Measurements from ENCODE around the gene CXCL3.
"Not testable (repeated sequence)": the region's sequence is repeated elsewhere in the genome, so short reads cannot be mapped to it uniquely, and the experiment has no call there.

CXCL3 gene

DNA sequence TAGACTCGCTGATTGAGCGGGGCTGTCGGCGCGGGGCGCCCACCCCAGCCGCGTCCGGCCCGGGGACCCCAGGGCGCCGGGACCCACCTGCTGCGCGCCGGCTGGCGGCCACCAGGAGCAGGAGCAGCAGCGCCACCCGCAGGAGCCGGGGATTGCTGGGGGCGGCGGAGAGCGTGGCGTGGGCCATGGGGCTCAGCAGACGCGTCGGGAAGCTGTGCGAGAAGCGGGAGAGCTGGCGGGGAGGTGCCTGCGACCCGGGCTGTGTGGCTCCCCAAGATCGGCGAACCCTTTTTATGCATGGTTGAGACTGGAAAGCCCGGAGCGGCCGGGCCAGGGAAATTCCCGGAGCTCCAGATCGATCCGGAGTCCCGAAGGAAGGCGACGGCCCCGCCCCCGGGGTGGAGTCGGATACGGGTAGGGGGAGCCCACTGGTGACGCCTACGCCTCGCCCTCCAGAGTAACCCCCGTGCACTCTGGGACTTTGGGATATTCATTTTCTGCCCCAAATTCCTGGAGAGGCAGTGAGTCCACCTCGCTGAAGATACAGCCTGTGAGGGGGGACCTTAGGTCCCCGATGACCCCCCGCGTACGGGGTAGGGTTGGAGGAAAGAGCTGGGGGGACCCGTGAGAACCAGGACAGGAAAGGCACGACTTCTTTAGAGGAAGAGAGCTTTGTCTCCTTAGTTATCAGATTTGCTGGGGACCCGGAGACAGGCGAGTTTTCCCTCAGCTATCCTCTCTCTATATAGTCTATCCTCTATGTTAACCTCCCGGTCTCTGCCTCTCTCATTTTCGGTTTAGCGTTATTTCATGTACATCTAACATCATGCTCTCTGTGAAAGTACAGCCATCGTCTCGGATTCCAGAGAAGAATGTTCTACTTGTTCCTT is at the start of gene CXCL3:
CXCL3 (minus strand) TSS at position 265 of the 890 bp plus-strand sequence; CDS start at position 187, 78 bp downstream.
- Histone ChIP-seq H3K9ac (ENCODE audit: low read depth in 1 of 2, low read length in 2 of 2) (peak within 1 kb of the TSS; percentile 65 to 69), H3K27ac (ENCODE audit: low read depth, low read length) (peak within 1 kb of the TSS; percentile 54), H3K4me1 (ENCODE audit: control insufficient read depth in 1 of 2, insufficient read depth in 2 of 2, low read length in 2 of 2) (peaks cover 3 to 20% of the 10 kb centered on the region in 2 donors), H3K9me3 (ENCODE audit: control insufficient read depth in 1 of 2, low read length in 2 of 2) (no peaks in the 10 kb centered on the region), H3K36me3 (ENCODE audit: control insufficient read depth in 1 of 2, insufficient read depth in 2 of 2, low read length in 2 of 2) (no peaks in the 10 kb centered on the region), H3K4me3 (ENCODE audit: low read depth in 1 of 2, low read length in 2 of 2) (peak within 1 kb of the TSS; percentile 84 to 94), H3K27me3 (ENCODE audit: control insufficient read depth in 1 of 2, insufficient read depth in 2 of 2, low read length in 2 of 2) (no peaks in the 10 kb centered on the region)

DNA sequence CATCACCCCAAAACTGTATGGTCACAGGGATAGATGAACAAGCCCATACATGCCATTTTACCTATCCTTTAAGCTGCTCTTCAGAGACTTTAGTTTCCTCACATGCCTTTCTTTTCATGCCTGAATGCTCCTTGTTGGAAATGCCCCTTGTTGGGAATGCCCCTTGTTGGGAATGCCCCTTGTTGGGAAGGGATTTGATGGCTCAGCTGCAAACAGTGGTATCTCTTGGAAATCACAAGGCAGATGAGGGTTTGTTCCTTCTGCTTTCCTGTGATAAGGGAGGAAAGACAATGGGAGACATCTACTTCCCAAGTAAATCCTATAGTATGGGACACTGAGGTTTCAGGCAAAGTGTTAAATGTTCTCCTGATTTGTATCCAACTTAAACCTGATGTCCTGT is 49.0 kb upstream of the CXCL3 start:
- H3K9me3 ChIP-seq (ENCODE audit: control insufficient read depth in 1 of 2, low read length in 2 of 2), result no peaks in the 10 kb centered on the region
- H3K4me3 ChIP-seq (ENCODE audit: low read depth in 1 of 2, low read length in 2 of 2), result no peak overlapping the region
- H3K4me1 ChIP-seq (ENCODE audit: control insufficient read depth in 1 of 2, insufficient read depth in 2 of 2, low read length in 2 of 2), result peaks cover 6 to 7% of the 10 kb centered on the region in 2 donors
- no peaks in the 10 kb centered on the region for H3K36me3 ChIP-seq (ENCODE audit: control insufficient read depth in 1 of 2, insufficient read depth in 2 of 2, low read length in 2 of 2)
- H3K27ac ChIP-seq (ENCODE audit: low read depth, low read length), result no peak overlapping the region
- no peaks in the 10 kb centered on the region for H3K27me3 ChIP-seq (ENCODE audit: control insufficient read depth in 1 of 2, insufficient read depth in 2 of 2, low read length in 2 of 2)
- H3K9ac ChIP-seq (ENCODE audit: low read depth in 1 of 2, low read length in 2 of 2), result no peak overlapping the region

- no peak overlapping the region for H3K4me3 ChIP-seq (ENCODE audit: low read depth in 1 of 2, low read length in 2 of 2)
- no peaks in the 10 kb centered on the region for H3K36me3 ChIP-seq (ENCODE audit: control insufficient read depth in 1 of 2, insufficient read depth in 2 of 2, low read length in 2 of 2)
- H3K4me1 ChIP-seq (ENCODE audit: control insufficient read depth in 1 of 2, insufficient read depth in 2 of 2, low read length in 2 of 2), result peaks cover 6 to 7% of the 10 kb centered on the region in 2 donors
- H3K9ac ChIP-seq (ENCODE audit: low read depth in 1 of 2, low read length in 2 of 2), result no peak overlapping the region
- H3K27ac ChIP-seq (ENCODE audit: low read depth, low read length), result no peak overlapping the region
- H3K9me3 ChIP-seq (ENCODE audit: control insufficient read depth in 1 of 2, low read length in 2 of 2), result no peaks in the 10 kb centered on the region
- H3K27me3 ChIP-seq (ENCODE audit: control insufficient read depth in 1 of 2, insufficient read depth in 2 of 2, low read length in 2 of 2), result no peaks in the 10 kb centered on the region
These were observed 47.2 kb upstream of the CXCL3 start for GRCh38 chr4:74085669-74086068.

DNA sequence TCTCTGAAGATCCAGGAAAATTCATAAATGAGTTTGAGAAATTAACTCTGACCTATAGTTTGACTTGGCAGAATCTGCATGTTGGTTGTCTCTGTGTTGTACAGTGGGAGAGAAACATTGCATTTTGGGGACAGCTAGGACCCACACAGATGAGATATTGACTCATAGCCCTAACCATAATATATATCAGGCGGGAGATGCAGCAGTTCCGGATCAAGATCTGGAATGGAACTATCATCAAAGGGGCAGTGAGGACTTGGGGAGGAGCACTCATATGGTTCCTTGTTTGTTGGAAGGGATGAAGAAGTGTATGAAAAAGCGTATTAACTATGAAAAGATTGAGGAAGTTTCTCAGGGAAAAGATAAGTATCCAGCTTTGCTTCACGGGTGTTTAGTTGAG is 46.5 kb upstream of the CXCL3 start:
- Histone ChIP-seq H3K4me1 (ENCODE audit: control insufficient read depth in 1 of 2, insufficient read depth in 2 of 2, low read length in 2 of 2) (peaks cover 6 to 7% of the 10 kb centered on the region in 2 donors), H3K4me3 (ENCODE audit: low read depth in 1 of 2, low read length in 2 of 2) (no peak overlapping the region), H3K9ac (ENCODE audit: low read depth in 1 of 2, low read length in 2 of 2) (no peak overlapping the region), H3K27ac (ENCODE audit: low read depth, low read length) (no peak overlapping the region), H3K36me3 (ENCODE audit: control insufficient read depth in 1 of 2, insufficient read depth in 2 of 2, low read length in 2 of 2) (no peaks in the 10 kb centered on the region), H3K27me3 (ENCODE audit: control insufficient read depth in 1 of 2, insufficient read depth in 2 of 2, low read length in 2 of 2) (no peaks in the 10 kb centered on the region), H3K9me3 (ENCODE audit: control insufficient read depth in 1 of 2, low read length in 2 of 2) (no peaks in the 10 kb centered on the region)

DNA sequence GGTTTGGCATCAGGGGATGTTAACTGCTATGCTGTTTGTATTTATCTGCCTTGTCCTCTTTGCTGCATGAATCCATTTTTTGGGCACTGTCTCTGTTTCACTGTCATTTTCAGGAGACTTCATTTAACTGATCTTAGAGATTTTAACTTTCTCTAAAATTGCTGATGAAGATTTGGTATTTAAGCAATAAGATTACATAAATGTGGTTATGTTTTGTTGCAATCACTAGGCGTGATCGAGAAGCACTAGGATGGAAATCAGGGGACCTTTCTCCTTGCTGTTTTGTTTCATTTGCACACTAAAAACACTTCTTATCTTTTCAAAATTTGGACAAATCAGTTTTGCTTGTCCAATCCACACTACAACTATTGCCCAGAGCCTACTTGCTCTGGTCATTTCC is 45.1 kb upstream of the CXCL3 start:
- Histone ChIP-seq H3K4me1 (ENCODE audit: control insufficient read depth in 1 of 2, insufficient read depth in 2 of 2, low read length in 2 of 2) (no peaks in the 10 kb centered on the region), H3K9me3 (ENCODE audit: control insufficient read depth in 1 of 2, low read length in 2 of 2) (no peaks in the 10 kb centered on the region), H3K27me3 (ENCODE audit: control insufficient read depth in 1 of 2, insufficient read depth in 2 of 2, low read length in 2 of 2) (no peaks in the 10 kb centered on the region), H3K36me3 (ENCODE audit: control insufficient read depth in 1 of 2, insufficient read depth in 2 of 2, low read length in 2 of 2) (no peaks in the 10 kb centered on the region), H3K27ac (ENCODE audit: low read depth, low read length) (no peak overlapping the region), H3K9ac (ENCODE audit: low read depth in 1 of 2, low read length in 2 of 2) (no peak overlapping the region), H3K4me3 (ENCODE audit: low read depth in 1 of 2, low read length in 2 of 2) (no peak overlapping the region)

GRCh38 chr4:74081035-74081434 is 42.5 kb upstream of the CXCL3 start:
- no peaks in the 10 kb centered on the region for H3K36me3 ChIP-seq (ENCODE audit: control insufficient read depth in 1 of 2, insufficient read depth in 2 of 2, low read length in 2 of 2)
- no peaks in the 10 kb centered on the region for H3K4me1 ChIP-seq (ENCODE audit: control insufficient read depth in 1 of 2, insufficient read depth in 2 of 2, low read length in 2 of 2)

GRCh38 chr4:74080351-74080750 is 41.9 kb upstream of the CXCL3 start:
- H3K9me3 ChIP-seq (ENCODE audit: control insufficient read depth in 1 of 2, low read length in 2 of 2); H3K27ac ChIP-seq (ENCODE audit: low read depth, low read length); H3K9ac ChIP-seq (ENCODE audit: low read depth in 1 of 2, low read length in 2 of 2); H3K36me3 ChIP-seq (ENCODE audit: control insufficient read depth in 1 of 2, insufficient read depth in 2 of 2, low read length in 2 of 2); H3K27me3 ChIP-seq (ENCODE audit: control insufficient read depth in 1 of 2, insufficient read depth in 2 of 2, low read length in 2 of 2); H3K4me1 ChIP-seq (ENCODE audit: control insufficient read depth in 1 of 2, insufficient read depth in 2 of 2, low read length in 2 of 2); H3K4me3 ChIP-seq (ENCODE audit: low read depth in 1 of 2, low read length in 2 of 2): not testable (repeated sequence)

More at GRCh38 chr4:74081035-74081434, 42.5 kb upstream of the CXCL3 start:
- Histone ChIP-seq H3K9me3 (ENCODE audit: control insufficient read depth in 1 of 2, low read length in 2 of 2) (no peaks in the 10 kb centered on the region), H3K4me3 (ENCODE audit: low read depth in 1 of 2, low read length in 2 of 2) (no peak overlapping the region), H3K9ac (ENCODE audit: low read depth in 1 of 2, low read length in 2 of 2) (no peak overlapping the region), H3K27ac (ENCODE audit: low read depth, low read length) (no peak overlapping the region), H3K27me3 (ENCODE audit: control insufficient read depth in 1 of 2, insufficient read depth in 2 of 2, low read length in 2 of 2) (no peaks in the 10 kb centered on the region)

GRCh38 chr4:74079024-74079423 is 40.5 kb upstream of the CXCL3 start:
- H3K27me3 ChIP-seq (ENCODE audit: control insufficient read depth in 1 of 2, insufficient read depth in 2 of 2, low read length in 2 of 2), result not testable (repeated sequence)

GRCh38 chr4:74073358-74073757 is 34.9 kb upstream of the CXCL3 start:
- Histone ChIP-seq H3K4me3 (ENCODE audit: low read depth in 1 of 2, low read length in 2 of 2) (no peak overlapping the region), H3K4me1 (ENCODE audit: control insufficient read depth in 1 of 2, insufficient read depth in 2 of 2, low read length in 2 of 2) (no peaks in the 10 kb centered on the region), H3K9me3 (ENCODE audit: control insufficient read depth in 1 of 2, low read length in 2 of 2) (peaks cover 0 to 3% of the 10 kb centered on the region in 2 donors), H3K27ac (ENCODE audit: low read depth, low read length) (no peak overlapping the region), H3K27me3 (ENCODE audit: control insufficient read depth in 1 of 2, insufficient read depth in 2 of 2, low read length in 2 of 2) (no peaks in the 10 kb centered on the region), H3K36me3 (ENCODE audit: control insufficient read depth in 1 of 2, insufficient read depth in 2 of 2, low read length in 2 of 2) (no peaks in the 10 kb centered on the region), H3K9ac (ENCODE audit: low read depth in 1 of 2, low read length in 2 of 2) (no peak overlapping the region)

More at GRCh38 chr4:74079024-74079423, 40.5 kb upstream of the CXCL3 start:
- H3K4me1 ChIP-seq (ENCODE audit: control insufficient read depth in 1 of 2, insufficient read depth in 2 of 2, low read length in 2 of 2); H3K9ac ChIP-seq (ENCODE audit: low read depth in 1 of 2, low read length in 2 of 2); H3K36me3 ChIP-seq (ENCODE audit: control insufficient read depth in 1 of 2, insufficient read depth in 2 of 2, low read length in 2 of 2); H3K27ac ChIP-seq (ENCODE audit: low read depth, low read length); H3K9me3 ChIP-seq (ENCODE audit: control insufficient read depth in 1 of 2, low read length in 2 of 2); H3K4me3 ChIP-seq (ENCODE audit: low read depth in 1 of 2, low read length in 2 of 2): not testable (repeated sequence)

GRCh38 chr4:74072739-74073138 is 34.2 kb upstream of the CXCL3 start:
- Histone ChIP-seq H3K27ac (ENCODE audit: low read depth, low read length) (no peak overlapping the region), H3K9me3 (ENCODE audit: control insufficient read depth in 1 of 2, low read length in 2 of 2) (peaks cover 0 to 3% of the 10 kb centered on the region in 2 donors), H3K4me3 (ENCODE audit: low read depth in 1 of 2, low read length in 2 of 2) (no peak overlapping the region), H3K4me1 (ENCODE audit: control insufficient read depth in 1 of 2, insufficient read depth in 2 of 2, low read length in 2 of 2) (no peaks in the 10 kb centered on the region), H3K36me3 (ENCODE audit: control insufficient read depth in 1 of 2, insufficient read depth in 2 of 2, low read length in 2 of 2) (no peaks in the 10 kb centered on the region), H3K27me3 (ENCODE audit: control insufficient read depth in 1 of 2, insufficient read depth in 2 of 2, low read length in 2 of 2) (no peaks in the 10 kb centered on the region), H3K9ac (ENCODE audit: low read depth in 1 of 2, low read length in 2 of 2) (no peak overlapping the region)
